M059J (cell line): ENCODE data around the gene CSTB. TPM values are rescaled to one million over a fixed set of nuclear protein-coding genes. Genes with fewer than 3 reads are reported as not detected.

ENCODE experiments used
- DNase-seq: peaks from one replicate; pipeline ENCODE4 v3.0.0-alpha.2; 2012; ENCODE audit warnings: low read depth
- total RNA-seq: library from RNA; depleted of rRNA; stranded (reverse); fragments of >200 nt; shearing (Covaris generic); gene quantifications from 2 replicates; pipeline ENCODE4 v1.2.3, GENCODE V29; 2014

CSTB gene
- total RNA-seq, 1 experiment from 2014 or later: 29.6 TPM

DNA sequence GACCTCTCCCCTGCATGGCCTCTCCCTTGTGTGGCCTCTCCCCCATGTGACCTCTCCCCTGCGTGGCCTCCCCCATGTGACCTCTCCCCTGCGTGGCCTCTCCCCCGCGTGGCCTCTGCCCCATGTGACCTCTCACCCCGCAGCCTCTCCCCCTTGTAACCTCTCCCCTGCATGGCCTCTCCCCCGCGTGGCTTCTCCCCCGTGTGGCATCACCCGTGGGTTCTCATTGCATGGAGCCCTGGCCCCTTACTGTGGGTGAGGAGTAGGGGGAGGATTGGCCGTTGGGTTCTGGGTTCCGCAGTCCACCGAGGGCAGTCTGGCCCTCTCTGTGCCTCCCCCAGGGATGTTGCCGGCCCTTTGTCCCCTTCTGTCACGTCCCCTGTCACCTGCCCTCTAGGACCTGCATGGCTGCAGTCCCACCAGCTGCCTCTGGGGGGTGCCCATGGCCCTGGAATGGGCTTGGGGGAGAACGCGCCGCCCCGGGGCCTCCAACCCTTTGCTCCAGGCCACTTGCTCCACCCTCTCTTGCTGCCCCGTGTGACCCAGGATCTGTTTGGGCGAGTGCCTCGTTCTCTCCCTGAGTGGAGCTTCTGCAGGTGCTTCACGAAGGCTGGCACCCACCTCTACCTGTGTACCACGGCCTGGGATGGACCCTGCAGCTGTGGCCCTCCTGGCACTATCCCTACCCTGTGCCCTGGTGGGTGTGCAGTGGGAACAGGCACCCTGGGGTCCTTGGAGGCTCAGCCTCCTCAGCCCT, 34.6 kb upstream of the CSTB start:
- peak; percentile 72 for DNase-seq

DNA sequence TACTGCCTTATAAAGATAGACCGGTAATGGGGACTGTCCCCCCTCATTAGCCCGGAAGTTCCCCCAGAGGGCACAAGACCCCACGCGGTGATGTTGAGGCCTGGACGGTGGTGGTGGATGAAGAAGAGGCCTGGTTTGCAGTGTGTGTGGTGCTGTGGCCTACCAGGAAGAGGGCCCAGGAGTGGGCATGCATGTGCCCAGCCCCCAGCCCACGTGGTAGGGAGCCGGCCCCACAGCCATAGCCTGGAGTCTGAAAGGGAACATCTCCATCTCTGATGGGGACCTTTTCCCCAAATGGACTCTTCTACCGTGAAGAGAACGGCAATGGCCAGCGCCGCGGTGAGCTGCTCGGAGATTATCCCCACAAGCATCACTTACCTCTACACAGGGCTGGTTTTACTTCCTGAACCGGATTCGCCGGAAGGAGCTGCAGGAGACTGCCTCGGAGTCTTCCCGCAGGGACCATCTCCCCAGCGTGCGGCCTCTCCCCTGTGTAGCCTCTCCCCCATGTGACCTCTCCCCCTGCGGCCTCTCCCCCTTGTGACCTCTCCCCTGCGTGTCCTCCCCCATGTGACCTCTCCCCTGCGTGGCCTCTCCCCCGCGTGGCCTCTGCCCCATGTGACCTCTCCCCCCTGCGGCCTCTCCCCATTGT, 33.9 kb upstream of the CSTB start:
- no peak for DNase-seq

DNA sequence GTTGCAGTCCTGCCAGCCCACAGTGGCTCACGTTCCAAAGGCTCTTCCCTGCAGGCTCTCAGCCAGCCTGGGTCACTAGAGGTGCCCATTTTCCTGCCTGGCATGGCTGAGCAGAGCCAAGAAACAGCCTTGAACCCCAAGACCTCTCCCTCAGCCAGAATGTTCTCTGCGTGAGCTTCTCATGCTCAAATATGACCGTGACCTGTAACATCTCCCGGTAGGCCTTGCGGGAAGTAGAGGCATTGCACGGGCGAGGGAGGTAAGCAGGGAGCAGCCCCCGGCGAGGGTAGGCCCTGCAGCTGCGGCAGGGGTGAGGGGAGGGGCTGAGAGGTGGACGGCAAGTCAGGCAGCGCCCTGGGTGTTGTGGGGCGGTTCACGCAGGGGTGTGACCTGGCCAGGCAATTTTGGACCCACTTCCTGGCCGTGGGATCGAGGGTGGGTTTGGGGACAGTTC, 33.3 kb upstream of the CSTB start:
- no peak for DNase-seq

DNA sequence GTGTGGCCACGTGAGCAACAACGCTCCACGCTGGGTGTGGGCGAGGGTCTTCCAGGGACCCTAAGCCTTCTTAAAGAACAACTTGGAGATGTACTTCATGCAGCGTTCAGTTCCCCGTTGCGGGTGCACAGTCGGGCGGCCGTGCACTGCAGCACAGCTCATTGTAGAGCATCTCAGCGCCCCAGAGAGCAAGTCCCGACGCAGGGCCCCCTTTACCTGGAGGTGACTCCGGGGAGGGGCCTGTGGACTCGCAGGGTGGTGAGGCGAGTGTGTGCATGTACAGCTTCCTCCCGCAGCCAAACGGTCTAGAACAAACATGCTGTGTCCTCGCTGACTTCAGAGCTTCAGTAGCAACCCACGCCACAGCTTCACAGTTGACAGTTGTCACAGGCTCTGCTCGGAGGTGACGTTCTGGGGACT, 32.7 kb upstream of the CSTB start:
- DNase-seq: no peak

DNA sequence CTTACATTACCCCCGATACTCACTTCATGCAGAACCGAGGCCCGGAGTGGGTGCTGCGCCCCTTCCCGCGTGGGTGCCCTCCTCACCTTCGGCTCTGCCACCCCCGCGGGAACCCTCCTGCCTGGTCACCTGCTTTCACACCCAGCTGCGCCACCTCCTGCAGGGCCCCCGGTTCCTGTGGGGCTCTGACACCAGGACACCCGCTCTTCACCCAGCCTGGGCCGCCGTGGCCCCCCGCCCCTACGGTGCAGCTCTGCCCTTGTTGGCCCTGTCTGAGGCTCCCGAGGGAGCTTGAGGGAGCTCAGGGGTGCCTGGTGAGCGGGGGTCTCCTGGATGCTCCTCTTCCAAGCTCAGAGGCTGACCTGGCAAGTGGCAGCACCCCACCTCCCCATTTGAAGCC, 32.3 kb upstream of the CSTB start:
- DNase-seq: no peak

DNA sequence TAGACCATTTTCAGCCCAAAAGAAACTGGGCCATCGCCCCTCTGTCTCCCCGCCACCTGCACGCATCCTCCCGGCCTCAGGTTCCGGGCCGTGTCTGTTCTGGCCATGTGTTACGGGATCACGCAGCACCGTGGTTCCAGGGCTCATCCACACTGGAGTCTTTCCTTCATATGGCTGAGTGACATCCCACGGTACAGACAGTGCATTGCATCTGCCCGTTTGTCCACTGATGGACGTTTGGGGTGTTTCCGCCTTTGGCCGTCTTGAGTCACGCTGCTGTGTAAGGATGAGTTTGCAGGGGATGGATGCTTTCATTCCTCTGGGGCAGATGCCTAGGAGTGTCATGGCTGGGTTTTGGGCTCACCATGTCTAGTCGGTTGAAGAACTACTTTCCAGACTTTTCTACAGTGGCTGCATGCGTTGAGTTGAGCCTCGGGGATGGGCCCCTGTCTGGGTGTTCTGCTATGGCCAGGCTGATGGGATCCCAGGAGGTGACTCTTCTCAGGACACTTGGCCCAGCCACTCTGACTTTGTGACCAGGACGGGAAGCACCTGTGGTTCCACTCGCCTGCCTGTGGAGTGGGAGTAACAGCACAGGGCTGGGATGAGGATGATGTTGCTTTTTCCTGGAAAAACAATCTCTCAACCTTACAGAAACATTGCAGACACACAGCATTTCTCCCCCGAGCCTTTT, 30.1 kb upstream of the CSTB start:
- DNase-seq: no peak

DNA sequence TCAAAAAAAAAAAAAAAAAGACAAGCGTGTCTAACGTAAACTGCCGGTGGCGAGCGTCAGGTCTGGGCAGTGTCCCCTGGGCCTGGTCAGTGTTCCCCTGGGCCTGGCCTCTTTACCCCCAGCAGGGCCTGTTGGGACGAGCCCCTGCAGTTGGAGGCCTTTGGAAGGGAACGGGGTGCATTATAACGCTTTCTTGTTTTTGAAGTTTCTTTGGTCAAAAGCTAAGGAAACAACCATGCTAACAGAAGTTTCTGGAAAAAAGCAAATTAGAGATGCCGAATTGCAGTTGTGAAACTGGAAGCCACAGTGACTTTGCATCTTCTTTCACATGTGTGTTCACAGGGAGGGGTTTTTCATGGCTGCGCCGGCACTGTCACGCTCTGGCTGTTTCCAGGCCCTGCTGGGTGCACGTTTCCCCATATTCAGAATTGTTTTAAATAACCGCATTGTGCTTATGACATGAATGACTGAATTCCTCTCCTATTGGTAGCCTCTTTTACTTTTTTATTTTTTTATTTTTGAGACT, 29.2 kb upstream of the CSTB start:
- no peak for DNase-seq

DNA sequence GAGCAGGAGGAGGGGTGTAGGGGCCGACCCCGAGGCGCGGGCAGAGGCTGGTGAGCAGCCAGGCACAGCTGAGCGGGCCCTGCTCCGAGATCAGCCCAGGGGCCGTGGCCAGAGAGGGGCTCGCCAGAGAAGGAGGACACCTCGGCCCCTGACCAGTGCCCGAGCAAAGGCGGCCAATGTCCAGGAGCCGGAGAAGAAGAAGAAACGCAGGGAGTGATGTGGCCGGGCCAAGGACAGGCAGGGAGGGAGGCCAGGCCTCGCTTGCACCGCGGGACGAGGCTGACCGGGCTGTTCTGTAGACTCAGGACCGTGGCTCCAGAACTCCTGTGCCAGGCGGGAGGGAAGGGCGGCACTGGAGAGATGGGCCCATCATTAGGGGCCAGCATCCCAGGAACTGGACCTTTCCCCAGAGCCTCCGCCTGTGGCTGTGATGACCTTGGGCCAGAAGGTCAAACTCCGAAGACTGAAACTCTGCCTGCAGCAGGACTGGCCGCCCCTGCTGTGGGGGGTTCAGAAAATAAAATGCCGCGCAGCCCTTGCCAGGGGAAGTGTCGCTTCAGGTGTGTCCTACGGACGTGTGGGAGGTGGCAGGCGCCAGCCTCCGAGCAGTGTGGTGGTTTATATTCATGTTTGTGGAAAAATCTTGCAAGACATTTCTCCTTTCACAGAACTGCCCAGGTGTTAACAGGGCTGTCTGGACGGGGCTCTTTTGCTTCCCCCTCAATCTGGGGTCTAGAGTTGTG, 27.6 kb upstream of the CSTB start:
- DNase-seq: no peak

DNA sequence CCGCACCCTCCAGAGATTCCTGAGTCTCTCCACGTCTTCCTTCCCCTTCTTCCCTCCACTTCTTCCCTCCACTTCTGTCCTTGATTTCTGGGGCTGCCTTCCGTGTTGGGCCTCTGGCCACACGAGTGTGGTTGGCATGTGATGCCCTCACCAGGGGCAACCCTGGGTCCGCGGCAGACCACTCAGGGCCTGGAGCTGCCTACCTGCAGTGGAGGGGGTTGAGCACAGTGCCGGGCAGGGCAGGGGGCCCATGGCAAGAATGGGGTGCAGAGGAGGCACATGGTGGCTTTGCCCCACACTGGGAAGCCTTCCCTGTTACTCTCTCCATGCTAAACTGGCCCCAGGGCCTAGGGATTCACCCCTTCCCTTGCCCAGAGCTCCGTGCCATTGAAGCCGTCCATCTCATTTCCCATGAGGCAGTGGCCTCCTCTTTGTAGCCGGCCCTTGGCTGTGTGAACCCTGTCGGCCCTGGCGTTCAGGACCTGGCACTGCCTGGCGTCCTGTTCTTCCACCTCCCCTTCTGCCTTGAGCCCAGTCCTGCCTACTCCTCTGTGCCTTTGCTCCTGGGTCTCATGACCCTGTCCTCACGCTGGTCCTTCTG, 26.7 kb upstream of the CSTB start:
- DNase-seq: no peak

DNA sequence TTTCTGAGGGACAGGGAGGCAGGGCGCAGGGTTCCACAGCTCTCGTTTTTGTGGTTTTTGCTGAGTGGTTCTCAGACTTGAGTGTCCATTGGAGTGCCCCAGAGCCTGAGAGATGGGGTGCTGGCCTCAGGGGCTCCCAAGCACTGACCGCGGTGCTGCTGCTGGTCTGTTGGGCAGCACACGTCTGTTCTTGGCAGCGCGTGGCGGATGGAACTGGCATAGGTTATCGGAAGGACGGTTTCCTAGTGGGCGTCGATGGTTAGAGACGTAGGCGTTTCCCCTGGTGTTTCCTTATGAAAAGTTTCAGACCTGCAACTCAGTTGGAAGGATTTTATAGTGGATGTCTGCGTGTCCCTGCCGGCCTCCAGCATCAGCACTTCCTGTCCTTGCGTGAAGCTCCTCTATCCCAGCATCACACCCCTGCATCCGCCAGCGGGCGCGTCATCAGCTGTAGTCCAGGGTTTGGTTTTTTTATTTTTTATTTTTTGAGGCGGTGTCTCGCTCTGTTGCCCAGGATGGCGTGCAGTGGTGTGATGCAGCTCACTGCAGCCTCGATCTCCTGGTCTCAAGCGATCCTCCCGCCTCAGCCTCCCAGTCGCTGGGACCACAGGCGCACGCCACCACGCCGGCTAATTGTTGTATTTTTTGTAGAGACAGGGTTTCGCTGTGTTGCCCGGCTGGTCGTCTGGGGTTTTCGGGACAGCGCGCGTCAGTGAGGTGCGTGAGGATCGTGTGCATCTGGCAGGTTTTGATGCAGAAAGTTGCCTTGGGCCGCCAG, 25.1 kb upstream of the CSTB start:
- no peak for DNase-seq

DNA sequence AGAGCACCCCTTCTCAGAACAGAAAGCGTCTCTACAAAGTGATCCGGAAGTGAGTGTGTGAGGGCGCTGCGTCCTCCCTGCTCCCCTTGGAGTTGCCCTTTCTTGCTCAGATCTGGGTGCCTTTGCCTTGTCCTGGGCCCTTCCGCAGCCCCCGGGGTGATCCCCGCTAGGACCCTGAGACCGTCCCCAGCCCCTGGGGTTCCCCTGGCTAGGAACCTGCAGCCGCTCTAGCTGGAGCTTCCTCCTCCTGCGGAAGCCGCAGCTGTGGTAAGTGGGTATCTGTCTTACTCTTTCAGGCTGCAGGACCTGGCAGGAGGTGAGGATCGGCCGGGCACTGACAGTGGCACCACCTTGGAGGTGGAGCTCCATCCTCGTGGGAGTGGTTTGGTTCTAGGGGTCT, 24.5 kb upstream of the CSTB start:
- DNase-seq: no peak

DNA sequence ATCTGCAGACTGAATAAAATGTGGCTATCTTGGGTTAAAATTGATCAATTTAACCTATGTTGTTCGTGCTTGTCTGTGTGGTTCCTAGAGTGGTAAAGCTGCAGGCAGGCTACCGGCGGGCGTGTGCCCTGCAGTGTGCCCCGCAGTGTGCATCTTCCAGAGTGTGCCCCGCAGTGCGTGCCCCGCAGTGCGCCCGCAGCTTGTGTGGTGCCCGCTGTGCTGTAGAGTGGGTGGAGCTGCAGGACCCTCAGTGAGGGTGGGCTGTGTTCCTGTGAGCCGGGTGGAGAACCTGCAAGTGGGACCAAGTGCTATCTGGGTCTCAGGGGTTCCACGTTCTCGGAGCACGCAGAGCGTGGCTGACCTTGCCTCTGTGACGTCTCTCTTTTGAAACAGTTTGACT, 24.0 kb upstream of the CSTB start:
- DNase-seq: no peak

DNA sequence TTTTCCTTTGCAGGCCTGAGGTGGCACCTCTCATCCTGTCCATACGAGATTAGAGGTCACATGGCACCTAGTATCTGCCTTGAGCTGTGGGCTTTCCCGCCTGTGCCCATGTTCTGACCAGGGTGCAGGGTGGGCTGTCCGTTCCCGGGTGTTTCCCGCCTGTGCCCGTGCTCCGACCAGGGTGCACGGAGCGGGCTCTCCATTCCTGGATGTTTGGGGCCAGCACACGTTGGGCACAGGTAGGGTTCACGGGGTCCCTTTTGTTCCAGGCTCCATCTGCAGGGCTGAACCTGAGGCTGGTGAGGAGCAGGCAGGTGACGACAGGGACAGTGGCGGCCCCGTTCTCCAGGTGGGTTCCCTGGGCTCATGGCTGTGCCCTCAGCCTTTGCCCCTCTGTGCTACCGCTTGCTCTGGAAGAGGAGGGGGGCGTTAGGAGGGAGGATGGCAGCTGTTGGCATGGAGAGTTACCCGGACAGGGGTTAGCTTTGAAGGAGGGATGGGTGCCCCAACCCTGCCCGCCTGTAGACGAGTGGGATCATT, 23.3 kb upstream of the CSTB start:
- no peak for DNase-seq

DNA sequence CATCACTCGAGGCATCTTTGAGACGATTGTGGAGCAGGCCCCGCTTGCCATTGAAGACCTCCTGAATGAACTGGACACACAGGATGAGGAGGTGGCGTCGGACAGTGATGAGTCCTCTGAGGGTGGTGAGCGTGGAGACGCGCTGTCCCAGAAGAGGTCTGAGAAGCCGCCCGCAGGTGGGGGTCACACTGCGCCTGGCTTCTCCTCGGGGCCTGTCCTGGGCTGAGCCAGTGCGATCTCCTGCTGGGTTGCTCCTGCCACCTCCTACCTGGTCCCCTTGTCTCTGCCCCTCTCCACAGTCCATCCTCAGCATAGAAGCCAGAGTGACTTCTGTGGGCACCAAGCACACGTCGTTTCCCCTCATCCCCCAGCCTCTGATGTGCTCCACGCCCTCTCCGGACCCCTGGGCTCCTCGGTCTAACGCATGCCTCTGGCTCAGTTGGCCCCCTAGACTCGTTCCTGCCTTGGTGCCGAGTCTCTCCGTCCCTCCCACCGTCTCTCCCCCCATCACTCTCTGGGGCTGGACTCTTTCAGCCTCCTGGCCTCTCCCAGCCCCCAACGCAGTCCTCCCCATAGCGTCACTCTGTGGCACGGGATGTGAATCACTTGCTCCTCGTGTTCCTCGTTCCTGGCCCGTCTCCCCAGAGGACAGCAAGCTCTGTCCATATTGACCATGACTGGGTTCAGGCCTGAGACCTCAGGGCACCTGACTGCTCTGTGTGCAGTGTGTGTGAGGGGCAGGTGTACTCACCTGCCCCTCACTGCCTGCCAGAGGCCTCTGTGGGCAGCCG, 22.0 kb upstream of the CSTB start:
- DNase-seq: no peak

DNA sequence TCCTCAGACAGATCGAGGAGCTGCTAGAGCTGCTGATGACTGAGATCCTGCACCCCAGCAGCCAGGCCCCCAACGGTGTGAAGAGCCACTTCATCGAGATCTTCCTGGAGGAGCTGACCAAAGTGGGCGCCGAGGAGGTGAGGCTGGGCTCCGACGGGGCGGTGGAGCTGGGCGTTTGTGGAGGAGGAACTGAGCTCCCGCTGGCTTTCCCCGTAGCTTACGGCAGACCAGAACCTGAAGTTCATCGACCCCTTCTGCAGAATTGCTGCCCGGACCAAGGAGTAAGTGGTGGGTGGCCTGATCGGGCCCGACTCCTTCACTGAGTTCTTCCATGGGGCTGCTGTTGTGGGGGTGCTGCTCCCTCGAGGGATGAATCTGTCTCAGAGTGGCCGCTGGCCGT, 21.3 kb upstream of the CSTB start:
- DNase-seq: no peak

DNA sequence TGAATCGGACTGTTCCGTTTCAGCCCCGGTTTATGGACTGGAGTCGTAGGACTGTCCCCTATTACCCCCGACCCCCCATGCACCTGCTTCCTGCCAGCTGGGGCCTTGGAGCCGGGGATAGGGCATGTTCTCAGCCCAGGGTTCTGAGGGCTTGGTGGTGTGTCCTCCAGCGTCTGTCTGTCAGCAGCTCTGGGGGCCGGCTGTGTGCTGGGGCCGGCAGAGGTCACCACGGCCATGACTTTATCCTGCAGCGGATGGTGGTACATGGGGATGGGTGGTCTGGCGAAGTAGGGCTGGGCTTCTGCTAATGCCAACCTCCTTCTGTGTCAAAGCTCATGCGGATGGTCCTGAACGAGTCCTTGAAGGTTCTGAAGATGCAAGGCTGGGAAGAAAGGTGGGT, 18.7 kb upstream of the CSTB start:
- no peak for DNase-seq

DNA sequence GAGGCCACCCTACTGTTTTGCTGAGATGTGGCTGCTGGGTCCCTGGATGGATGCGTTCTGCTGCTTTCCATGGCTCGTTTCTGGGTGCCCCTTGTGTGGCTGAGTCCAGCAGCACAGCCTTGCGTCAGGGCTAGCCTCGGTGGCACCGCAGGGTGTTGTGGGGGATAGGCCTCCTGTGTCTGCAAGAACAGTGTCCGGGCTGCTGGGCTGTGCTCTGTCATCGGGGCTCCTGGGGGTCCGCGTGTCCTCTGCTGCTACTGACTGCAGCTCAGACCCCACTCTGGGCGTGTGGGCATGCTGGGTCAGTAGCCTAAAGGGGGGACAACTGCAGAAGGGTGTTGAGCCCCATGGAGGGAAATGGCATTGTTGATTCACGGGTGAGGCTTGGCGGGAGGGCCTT, 18.2 kb upstream of the CSTB start:
- DNase-seq: no peak

DNA sequence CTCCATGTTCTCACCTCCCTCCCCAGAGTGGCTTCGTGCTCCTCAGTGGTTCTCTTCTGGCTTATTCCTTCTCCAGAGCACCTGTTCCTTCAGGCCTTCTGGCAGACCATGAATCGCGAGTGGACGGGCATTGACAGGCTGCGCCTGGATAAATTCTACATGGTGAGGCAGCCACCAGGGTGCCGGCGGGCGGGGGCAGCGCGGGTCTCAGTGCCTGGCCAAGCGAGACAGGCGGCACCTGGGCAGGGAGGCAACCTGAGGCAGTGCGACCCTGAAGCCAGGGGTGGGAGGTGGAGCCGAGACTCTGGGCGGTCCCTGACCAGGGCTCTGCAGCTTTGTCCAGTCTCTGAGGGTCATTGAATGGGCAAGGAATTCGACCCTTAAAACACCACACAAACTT, 17.1 kb upstream of the CSTB start:
- DNase-seq: no peak

DNA sequence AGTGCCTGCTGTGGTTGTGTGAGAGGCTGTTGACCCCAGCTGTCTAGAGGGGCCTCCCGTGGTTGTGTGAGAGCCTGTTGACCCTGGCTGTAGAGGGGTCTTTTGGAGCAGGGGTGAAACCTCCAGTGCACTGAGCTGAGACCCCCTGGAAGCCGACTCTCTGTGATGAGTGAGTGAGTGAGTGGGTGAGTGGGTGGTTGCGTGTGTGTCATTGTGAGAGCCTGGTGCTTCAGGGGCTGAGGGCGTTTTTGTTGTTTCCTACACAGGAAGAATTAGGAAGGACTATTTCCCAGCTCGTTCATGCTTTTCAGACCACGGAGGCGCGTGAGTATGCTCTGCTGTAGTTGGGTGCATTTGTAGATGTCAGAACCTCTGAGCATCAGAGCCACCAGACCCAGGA, 16.3 kb upstream of the CSTB start:
- DNase-seq: no peak
